ENCODE results near the gene JAKMIP2. TPM values are rescaled to one million over a fixed set of nuclear protein-coding genes. Genes with fewer than 3 reads are reported as not detected.
"Not testable (repeated sequence)": the region's sequence is repeated elsewhere in the genome, so short reads cannot be mapped to it uniquely, and the experiment has no call there.

The JAKMIP2 gene
- polyA plus RNA-seq, 10 donors: 0.80 to 4.2 (median 1.9) TPM

- DNase-seq: peak in 1 of 3 donors; percentile 14
Measured at GRCh38 chr5:147613359-147613758, 169.2 kb downstream of the JAKMIP2 start.

GRCh38 chr5:147611483-147611882 lies 171.0 kb downstream of the JAKMIP2 start:
- no peak for DNase-seq

GRCh38 chr5:147610798-147611197 lies 171.7 kb downstream of the JAKMIP2 start:
- no peak for DNase-seq

DNA sequence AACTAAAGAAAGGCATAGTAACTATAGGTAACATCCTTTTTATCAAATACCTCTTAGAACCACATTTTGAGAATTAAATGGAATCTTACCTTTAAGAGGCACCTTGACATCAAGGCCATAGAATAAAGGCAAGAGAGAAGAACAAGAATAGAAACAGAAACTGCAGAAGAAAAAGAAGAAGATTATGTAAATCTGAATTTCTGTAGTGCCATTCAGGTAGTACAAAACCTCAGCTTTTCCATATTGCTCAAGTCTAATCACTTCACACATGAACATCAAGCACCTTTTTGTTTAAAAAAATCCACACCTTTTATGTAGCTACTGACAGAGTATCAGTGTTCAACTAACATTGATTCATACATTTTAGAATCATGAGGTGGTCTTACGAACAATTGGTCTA lies 180.9 kb downstream of the JAKMIP2 start:
- no peak for DNase-seq

GRCh38 chr5:147591120-147591519 lies 191.4 kb downstream of the JAKMIP2 start:
- no peak for DNase-seq

DNA sequence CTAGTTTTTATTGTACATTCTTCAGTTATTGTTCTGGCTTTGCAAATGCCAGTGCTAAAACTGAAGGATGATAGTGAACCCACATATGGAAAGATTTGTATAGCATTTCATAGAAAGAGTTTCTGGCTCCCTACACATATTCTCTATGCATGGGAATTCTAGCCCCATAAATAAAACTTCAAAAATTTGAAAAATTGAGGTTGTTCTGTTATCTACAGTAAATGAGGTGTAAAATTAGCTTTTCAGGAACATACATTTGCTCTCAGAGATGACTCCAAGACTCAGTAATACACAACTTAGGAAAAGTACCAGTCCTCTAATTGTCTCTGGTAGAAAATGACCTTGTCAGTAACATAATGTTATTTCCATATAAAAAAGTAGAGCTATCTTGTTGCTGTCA lies 192.4 kb downstream of the JAKMIP2 start:
- DNase-seq: no peak

DNA sequence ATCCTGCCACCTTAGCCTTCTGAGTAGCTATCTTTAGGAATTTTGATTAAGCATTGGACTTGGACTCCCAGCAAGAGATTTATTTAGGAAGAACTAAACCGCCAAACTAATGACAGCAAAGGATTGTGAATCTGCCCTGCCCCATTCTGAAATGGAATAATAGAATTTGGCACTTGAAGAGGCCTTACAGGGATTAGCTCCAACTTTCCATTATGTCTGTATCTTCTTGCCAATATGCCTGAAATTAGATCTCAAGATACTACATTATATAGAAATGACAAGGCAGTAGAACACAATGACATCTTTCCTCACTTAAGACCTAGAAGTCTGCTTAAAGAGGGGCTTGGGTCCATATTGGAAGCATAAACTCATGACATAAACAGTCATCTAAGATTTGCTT lies 195.7 kb downstream of the JAKMIP2 start:
- DNase-seq: peak in 1 of 3 donors; percentile 61

DNA sequence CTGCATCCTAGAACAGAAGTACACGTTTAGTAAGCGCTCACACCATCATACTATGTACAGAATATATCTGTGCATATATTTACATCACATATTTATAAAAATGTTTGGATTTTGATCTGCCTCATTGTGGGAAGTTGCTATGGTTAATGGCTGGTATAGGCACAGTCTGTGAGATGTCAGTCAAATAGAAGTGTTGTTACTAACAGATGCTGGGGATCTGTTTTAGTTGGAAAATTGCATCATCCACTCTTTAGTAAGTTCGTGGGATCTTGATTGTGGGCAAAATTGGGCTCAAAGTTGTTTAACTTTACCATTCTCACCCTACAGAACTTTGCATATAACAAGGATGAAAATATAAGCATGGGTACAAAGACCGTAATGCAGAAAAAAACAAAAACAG lies 196.3 kb downstream of the JAKMIP2 start:
- DNase-seq: no peak

DNA sequence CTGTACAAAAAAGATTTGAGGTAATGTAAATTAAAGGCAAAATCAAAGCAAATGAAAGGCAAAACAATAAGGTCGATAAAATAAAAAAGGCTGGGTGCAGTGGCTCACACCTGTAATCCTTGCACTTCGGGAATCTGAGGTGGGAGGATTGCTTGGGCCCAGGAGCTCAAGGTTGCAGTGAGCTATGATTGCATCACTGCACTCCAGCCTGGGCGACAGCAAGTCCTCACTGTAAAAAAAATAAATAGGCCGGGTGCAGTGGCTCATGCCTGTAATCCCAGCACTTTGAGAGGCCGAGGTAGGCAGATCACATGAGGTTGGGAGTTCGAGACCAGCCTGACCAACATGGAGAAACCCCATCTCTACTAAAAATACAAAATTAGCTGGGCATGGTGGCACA lies 200.3 kb downstream of the JAKMIP2 start:
- DNase-seq: not testable (repeated sequence)

DNA sequence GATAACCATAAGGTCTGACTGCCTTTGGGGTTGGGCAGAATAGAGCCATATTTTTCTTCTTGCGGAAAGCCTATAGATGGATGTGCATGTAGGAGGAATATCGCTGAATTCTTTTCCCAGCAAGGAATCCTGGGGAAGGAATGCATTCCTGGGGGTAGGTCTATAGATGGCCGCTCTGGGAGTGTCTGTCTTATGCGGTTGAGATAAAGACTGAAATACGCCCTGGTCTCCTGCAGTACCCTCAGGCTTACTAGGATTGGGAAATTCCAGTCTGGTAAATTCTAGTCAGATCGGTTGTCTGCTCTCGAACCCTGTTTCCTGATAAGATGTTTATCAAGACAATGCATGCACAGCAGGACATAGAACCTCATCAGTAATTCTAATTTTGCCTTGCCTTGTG lies 202.1 kb downstream of the JAKMIP2 start:
- DNase-seq: not testable (repeated sequence)

DNA sequence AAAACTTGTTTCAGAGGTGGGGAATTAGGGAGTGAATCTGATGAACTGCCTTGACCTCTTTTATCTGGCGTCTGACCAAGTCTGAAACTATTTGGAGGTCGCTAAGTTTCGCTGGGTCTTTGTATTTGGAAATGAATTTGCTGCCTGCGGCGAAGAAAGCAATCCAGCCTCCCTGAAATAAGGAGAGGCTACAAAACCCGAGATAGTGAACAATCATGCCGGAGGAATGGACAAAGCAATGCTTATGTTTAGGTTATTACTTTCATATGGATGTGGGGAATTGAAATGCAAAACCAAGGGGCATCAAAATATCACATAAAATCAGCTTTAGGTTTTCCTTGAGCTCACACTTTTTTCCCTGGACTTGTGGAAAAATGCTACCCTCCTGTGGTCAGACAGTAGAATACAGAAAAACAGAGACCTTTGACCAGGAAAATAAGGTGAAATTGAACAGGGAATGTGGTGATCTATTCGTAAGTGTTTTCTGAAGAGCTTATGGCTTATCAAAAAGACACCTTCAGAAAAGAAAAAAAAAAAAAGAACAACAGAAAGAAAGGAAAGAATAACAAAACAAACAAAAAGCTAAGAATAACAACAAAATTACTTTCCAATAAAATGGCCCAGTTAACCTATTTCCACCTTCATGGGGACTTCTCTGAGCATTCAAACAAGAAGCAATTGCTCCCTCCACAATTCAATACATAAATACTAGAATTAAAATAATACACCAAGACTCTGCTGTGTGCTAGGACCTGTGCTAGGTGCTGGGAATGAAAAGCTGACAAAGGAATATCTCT lies 204.1 kb downstream of the JAKMIP2 start:
- DNase-seq: peak in 1 of 3 donors; percentile 82

DNA sequence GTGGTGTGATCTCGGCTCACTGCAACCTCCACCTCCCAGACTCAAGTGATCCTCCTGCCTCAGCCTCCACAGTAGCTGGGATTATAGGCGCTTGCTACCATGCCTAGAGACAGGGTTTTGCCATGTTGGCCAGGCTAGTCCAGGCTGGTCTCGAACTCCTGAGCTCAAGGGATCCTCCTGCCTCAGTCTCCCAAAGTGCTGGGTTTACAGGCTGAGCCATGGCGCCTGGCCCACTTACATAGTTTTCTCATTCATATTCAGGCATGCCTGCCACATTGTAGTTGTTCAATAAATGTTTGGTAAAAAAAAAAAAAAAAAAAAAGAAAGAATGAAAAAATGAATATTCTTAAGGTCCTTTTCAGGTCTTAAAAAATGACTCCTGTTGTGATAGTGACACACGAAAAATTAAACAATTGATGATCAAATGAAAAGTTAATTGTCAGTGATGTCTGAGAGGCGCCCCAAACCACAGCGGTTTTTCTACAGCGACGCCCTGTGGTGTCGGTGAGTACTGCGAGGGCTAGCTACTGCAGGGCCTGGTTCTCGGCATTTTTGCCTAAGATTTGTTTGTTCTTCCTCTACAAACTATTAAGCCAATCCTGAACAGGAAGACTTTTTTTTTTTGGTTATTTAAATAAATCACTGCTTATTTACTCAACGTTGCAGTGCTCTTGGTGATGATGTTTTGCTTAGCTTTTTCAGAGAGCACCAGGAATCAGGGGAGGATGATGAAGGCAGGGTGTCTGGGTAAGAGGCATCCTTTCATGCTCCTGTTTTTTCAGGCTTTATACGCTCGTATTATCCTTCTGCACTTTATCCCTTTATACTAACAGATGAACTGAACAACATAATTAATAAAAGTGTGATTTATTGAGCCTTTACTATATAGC lies 205.6 kb downstream of the JAKMIP2 start:
- DNase-seq: peak in 1 of 3 donors; percentile 83

DNA sequence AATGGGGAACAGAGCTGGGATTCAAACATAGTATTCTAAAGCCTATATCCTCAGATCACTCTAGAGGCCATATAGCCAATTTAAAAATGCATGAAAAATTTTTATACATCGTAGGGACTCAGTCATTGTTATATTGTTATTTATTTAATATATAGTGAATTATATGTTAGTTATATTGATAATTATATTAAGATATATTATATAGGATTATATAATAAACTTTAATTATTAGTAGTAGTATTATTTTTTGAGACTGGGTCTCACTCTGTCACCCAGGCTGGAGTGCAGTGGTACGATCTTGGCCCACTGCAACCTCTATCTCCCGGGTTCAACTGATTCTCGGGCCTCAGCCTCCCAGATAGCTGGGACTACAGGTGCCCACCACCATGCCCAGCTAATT lies 206.9 kb downstream of the JAKMIP2 start:
- no peak for DNase-seq

DNA sequence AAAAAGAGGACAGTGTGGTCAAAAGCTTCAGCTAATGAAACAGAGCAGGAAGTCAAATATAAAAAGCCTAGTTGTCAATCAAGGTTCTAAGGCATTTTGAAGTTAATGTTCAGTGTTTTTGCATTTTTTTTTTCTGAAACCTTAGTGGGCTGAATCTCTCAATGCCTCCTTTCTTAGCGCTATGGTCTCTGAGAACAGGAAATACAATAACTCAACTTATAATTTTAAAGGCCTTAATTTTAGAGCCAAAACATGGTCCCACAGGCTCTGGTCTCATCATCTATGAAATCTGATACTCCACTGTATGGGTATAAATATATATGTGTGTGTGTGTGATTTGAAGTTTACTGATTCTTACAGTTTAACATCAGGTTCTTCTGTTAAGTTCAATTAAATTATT lies 209.3 kb downstream of the JAKMIP2 start:
- peak in 1 of 3 donors; percentile 66 for DNase-seq

GRCh38 chr5:147568710-147569406 lies 213.7 kb downstream of the JAKMIP2 start:
- peak in 1 of 3 donors; percentile 37 for DNase-seq

DNA sequence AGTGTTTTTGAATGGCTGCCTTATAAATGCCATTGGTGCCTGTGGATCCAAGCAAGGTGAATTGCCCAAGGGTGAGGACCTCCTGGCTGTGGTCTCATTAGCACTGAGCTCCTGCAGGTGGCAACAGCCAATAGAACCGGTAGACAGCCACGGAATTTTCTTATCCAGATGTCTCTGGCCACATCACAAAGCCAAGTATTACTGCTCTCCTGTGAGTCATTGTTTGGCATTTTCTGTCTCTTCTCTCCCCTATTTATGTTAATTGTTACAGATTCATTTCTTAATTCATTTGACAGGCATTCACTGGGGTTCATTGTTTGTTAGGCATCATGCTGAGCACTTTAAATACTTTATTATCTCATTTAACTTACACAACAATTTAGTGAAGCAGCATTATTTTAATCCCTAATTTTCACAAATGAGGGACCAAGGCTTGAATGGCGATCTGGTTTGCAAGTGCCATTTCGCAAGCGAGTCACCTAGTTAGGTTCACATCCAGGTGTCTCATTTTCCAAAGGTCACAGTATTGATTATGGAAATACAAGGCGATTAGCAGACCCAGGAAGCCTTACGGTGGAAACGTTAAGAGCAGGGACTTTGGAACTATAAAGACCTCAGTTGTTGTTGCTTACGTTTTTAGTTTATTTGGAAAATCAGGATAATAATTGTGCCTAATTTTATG lies 214.5 kb downstream of the JAKMIP2 start:
- DNase-seq: peak in 1 of 3 donors; percentile 60

DNA sequence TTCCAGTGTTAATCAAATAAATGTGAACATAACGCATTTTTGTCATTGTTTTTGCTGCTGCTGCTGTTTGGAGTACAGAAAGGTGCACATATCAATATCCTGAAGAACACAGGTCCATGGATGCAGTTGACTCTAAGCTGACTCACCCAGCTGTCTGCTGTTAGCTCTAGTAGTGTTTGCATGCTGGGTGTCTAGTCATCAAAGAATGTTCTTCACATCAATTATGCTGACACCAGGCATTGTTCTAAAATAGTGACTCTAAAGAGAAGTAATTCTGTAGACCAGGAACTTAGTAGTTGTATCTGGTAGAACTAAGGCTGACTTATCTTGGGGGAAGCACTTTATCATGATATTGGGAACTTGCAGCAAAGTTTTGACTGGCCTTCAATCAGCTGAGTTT lies 217.0 kb downstream of the JAKMIP2 start:
- no peak for DNase-seq

DNA sequence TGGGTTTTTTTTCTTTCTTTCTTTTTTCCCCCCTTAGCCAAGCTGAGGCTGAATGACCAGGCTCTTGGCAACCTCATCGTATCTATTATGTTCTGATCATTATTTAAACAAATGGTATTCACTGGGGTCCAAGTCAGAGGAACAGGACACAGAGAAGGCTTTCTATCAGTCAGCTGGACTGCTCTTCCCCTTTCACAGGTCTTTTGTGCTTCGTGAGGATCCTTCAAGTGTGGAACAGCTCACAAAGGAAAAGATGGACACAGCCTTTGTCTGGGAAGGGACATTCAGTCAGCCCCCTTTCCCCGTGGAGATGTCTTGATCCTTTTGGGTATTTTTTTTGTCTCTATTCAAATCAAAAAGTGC lies 218.4 kb downstream of the JAKMIP2 start:
- no peak for DNase-seq

GRCh38 chr5:147563466-147564123 lies 218.9 kb downstream of the JAKMIP2 start:
- peak in 1 of 3 donors; percentile 65 for DNase-seq

DNA sequence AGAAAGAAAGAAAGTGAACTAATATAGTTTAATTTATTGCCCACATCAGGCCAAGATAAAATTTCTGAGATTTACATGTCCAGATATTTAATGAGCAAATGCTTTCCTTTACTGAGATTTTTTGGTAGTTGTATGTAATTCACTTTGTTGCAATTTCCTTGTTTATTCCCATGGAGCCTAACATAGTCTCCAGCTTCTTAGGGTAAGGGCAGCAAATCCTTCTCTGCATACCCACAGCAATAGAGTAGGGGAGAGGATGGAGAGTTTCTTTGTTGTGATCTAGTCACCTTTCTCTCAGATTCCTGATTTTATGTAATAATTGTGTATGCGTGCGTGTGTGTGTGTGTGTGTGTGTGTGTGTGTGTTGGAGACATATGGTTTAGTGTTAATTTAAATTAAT lies 221.1 kb downstream of the JAKMIP2 start:
- DNase-seq: peak in 1 of 3 donors; percentile 34

GRCh38 chr5:147560718-147561331 lies 221.7 kb downstream of the JAKMIP2 start:
- DNase-seq: peak; percentile 56 to 89 (median 79)

Measured in muscle of back (tissue), 11 donors.